Activated T-cell treated with anti-CD3 and anti-CD28 coated beads, Interleukin-2, amount 50 U/mL, for 72 hours (primary cell): ENCODE data around the gene OR1F1. TPM values are rescaled to one million over a fixed set of nuclear protein-coding genes. Genes with fewer than 3 reads are reported as not detected.
A peak's percentile ranks its signal among the peaks of the same experiment; 100 is the strongest.
"Not testable (repeated sequence)": the region's sequence is repeated elsewhere in the genome, so short reads cannot be mapped to it uniquely, and the experiment has no call there.

ENCODE experiments used
- ATAC-seq, 2 donors: fragments of 150-1000 bp; cut with Tn5 transposase; replicated peaks in 1 of 2; 2 replicates each; pipeline ENCODE4 v1.10.0; 2021; ENCODE audit warnings: moderate library complexity in 2 of 2, mild to moderate bottlenecking in 1 of 2
- DNase-seq, 2 donors: peaks; one replicate each; pipeline ENCODE4 v3.0.0; 2021 to 2022; ENCODE audit warnings: mixed read lengths in 1 of 2
- H3K27ac Mint-ChIP-seq: one replicate; pipeline ENCODE4 v1.8.0; 2022; ENCODE audit warnings: mild to moderate bottlenecking, moderate library complexity, mixed read lengths
- H3K27me3 Mint-ChIP-seq: one replicate; pipeline ENCODE4 v1.8.0; 2022; ENCODE audit warnings: low read depth, mixed read lengths
- H3K36me3 Mint-ChIP-seq, 2 donors: one replicate each; pipeline ENCODE4 v1.8.0; 2022; ENCODE audit warnings: mixed read lengths in 2 of 2, mild to moderate bottlenecking in 1 of 2; ENCODE audit not compliant: insufficient read depth in 2 of 2
- H3K4me1 Mint-ChIP-seq: one replicate; pipeline ENCODE4 v1.8.0; 2022; ENCODE audit warnings: low read depth, mixed read lengths
- H3K4me3 Mint-ChIP-seq, 2 donors: one replicate each; pipeline ENCODE4 v1.8.0; 2022; ENCODE audit warnings: mild to moderate bottlenecking in 2 of 2, mixed read lengths in 2 of 2, moderate library complexity in 2 of 2
- H3K9me3 Mint-ChIP-seq, 2 donors: one replicate each; pipeline ENCODE4 v1.8.0; 2022; ENCODE audit warnings: mixed read lengths in 2 of 2
- total RNA-seq, 2 donors: library from RNA; stranded (reverse); gene quantifications; one replicate each; pipeline ENCODE4 v1.2.3, GENCODE V29; 2022

Gene OR1F1
- under 1 TPM in 1 of 2 donors, not detected in 1; 0.35 TPM for total RNA-seq

GRCh38 chr16:3187798-3188674, at the start of gene OR1F1:
TSS of gene OR1F1 (plus strand) at chr16:3188204.
- peak; percentile 79 to 89 for DNase-seq

GRCh38 chr16:3138342-3138741, 49.7 kb upstream of the OR1F1 start:
- Mint-ChIP-seq H3K4me3 (no peak overlapping the region), H3K27me3 (no peaks in the 10 kb centered on the region), H3K36me3 (peaks cover 4% of the 10 kb centered on the region in 2 donors), H3K27ac (no peak overlapping the region), H3K9me3 (no peaks in the 10 kb centered on the region), H3K4me1 (peaks cover 17% of the 10 kb centered on the region)
- DNase-seq (no peak), ATAC-seq (no peak)

More at GRCh38 chr16:3187798-3188674, at the start of gene OR1F1:
- Mint-ChIP-seq H3K36me3 (peaks cover 9 to 10% of the 10 kb centered on the region in 2 donors), H3K27ac (peak within 1 kb of the TSS; percentile 99), H3K27me3 (peaks cover 61% of the 10 kb centered on the region), H3K9me3 (no peaks in the 10 kb centered on the region), H3K4me1 (peaks cover 70% of the 10 kb centered on the region), H3K4me3 (peak within 1 kb of the TSS; percentile 92 to 99)
- ATAC-seq, result peak; percentile 51 to 70

- peaks cover 4% of the 10 kb centered on the region in 2 donors for H3K36me3 Mint-ChIP-seq
- H3K4me1 Mint-ChIP-seq, result peaks cover 12% of the 10 kb centered on the region
- ATAC-seq, result no peak
- H3K27me3 Mint-ChIP-seq, result no peaks in the 10 kb centered on the region
- DNase-seq, result no peak
- no peaks in the 10 kb centered on the region for H3K9me3 Mint-ChIP-seq
- no peak overlapping the region for H3K4me3 Mint-ChIP-seq
- H3K27ac Mint-ChIP-seq, result no peak overlapping the region
These were observed 49.1 kb upstream of the OR1F1 start for GRCh38 chr16:3138823-3139426.

GRCh38 chr16:3139561-3139960, 48.4 kb upstream of the OR1F1 start:
- H3K4me3 Mint-ChIP-seq, H3K27ac Mint-ChIP-seq, H3K9me3 Mint-ChIP-seq, H3K27me3 Mint-ChIP-seq, H3K36me3 Mint-ChIP-seq, DNase-seq, ATAC-seq: not testable (repeated sequence)
- peaks cover 10% of the 10 kb centered on the region for H3K4me1 Mint-ChIP-seq

- peaks cover 2 to 4% of the 10 kb centered on the region in 2 donors for H3K36me3 Mint-ChIP-seq
- no peak for ATAC-seq
- H3K27ac Mint-ChIP-seq, result no peak overlapping the region
These were observed 47.2 kb upstream of the OR1F1 start for GRCh38 chr16:3140603-3141427.

GRCh38 chr16:3141781-3142311, 46.2 kb upstream of the OR1F1 start:
- H3K27me3 Mint-ChIP-seq, result no peaks in the 10 kb centered on the region
- H3K4me1 Mint-ChIP-seq, result no peaks in the 10 kb centered on the region
- H3K27ac Mint-ChIP-seq, result no peak overlapping the region
- H3K36me3 Mint-ChIP-seq, result peaks cover 2 to 4% of the 10 kb centered on the region in 2 donors
- no peaks in the 10 kb centered on the region for H3K9me3 Mint-ChIP-seq
- no peak overlapping the region for H3K4me3 Mint-ChIP-seq
- DNase-seq (no peak), ATAC-seq (no peak)

More at GRCh38 chr16:3140603-3141427, 47.2 kb upstream of the OR1F1 start:
- Mint-ChIP-seq H3K4me1 (peaks cover 6% of the 10 kb centered on the region), H3K4me3 (no peak overlapping the region), H3K9me3 (no peaks in the 10 kb centered on the region), H3K27me3 (no peaks in the 10 kb centered on the region)
- no peak for DNase-seq

- no peak overlapping the region for H3K4me3 Mint-ChIP-seq
- no peaks in the 10 kb centered on the region for H3K4me1 Mint-ChIP-seq
- no peak overlapping the region for H3K27ac Mint-ChIP-seq
- peaks cover 2 to 4% of the 10 kb centered on the region in 2 donors for H3K36me3 Mint-ChIP-seq
- H3K9me3 Mint-ChIP-seq, result no peaks in the 10 kb centered on the region
- ATAC-seq (no peak), DNase-seq (no peak)
- no peaks in the 10 kb centered on the region for H3K27me3 Mint-ChIP-seq
These were observed 45.7 kb upstream of the OR1F1 start for GRCh38 chr16:3142327-3142726.

GRCh38 chr16:3142770-3143169, 45.2 kb upstream of the OR1F1 start:
- no peaks in the 10 kb centered on the region for H3K4me1 Mint-ChIP-seq
- ATAC-seq (no peak), DNase-seq (no peak)
- peaks cover 2 to 4% of the 10 kb centered on the region in 2 donors for H3K36me3 Mint-ChIP-seq
- H3K27me3 Mint-ChIP-seq, result no peaks in the 10 kb centered on the region
- no peak overlapping the region for H3K27ac Mint-ChIP-seq
- H3K4me3 Mint-ChIP-seq, result no peak overlapping the region
- H3K9me3 Mint-ChIP-seq, result no peaks in the 10 kb centered on the region

GRCh38 chr16:3143189-3143588, 44.8 kb upstream of the OR1F1 start:
- H3K36me3 Mint-ChIP-seq, result peaks cover 2 to 4% of the 10 kb centered on the region in 2 donors
- no peaks in the 10 kb centered on the region for H3K27me3 Mint-ChIP-seq
- H3K27ac Mint-ChIP-seq, result no peak overlapping the region
- H3K4me1 Mint-ChIP-seq, result no peaks in the 10 kb centered on the region
- DNase-seq (no peak), ATAC-seq (no peak)
- no peak overlapping the region for H3K4me3 Mint-ChIP-seq
- H3K9me3 Mint-ChIP-seq, result no peaks in the 10 kb centered on the region

- H3K36me3 Mint-ChIP-seq, result peaks cover 2 to 4% of the 10 kb centered on the region in 2 donors
- H3K27ac Mint-ChIP-seq, result no peak overlapping the region
- H3K27me3 Mint-ChIP-seq, result no peaks in the 10 kb centered on the region
- H3K9me3 Mint-ChIP-seq, result no peaks in the 10 kb centered on the region
- no peaks in the 10 kb centered on the region for H3K4me1 Mint-ChIP-seq
- ATAC-seq (no peak), DNase-seq (no peak)
- no peak overlapping the region for H3K4me3 Mint-ChIP-seq
These were observed 44.2 kb upstream of the OR1F1 start for GRCh38 chr16:3143598-3144320.

- H3K36me3 Mint-ChIP-seq, result peaks cover 2 to 4% of the 10 kb centered on the region in 2 donors
- H3K27me3 Mint-ChIP-seq, result no peaks in the 10 kb centered on the region
- H3K9me3 Mint-ChIP-seq, result no peaks in the 10 kb centered on the region
- no peak overlapping the region for H3K4me3 Mint-ChIP-seq
- no peak for ATAC-seq
- peaks cover 5% of the 10 kb centered on the region for H3K4me1 Mint-ChIP-seq
- no peak overlapping the region for H3K27ac Mint-ChIP-seq
- DNase-seq, result no peak
These were observed 43.6 kb upstream of the OR1F1 start for GRCh38 chr16:3144321-3144983.

GRCh38 chr16:3145151-3145550, 42.9 kb upstream of the OR1F1 start:
- ATAC-seq, result no peak

More at GRCh38 chr16:3145151-3145550, 42.9 kb upstream of the OR1F1 start:
- Mint-ChIP-seq H3K27ac (no peak overlapping the region), H3K9me3 (no peaks in the 10 kb centered on the region), H3K36me3 (peaks cover 2 to 4% of the 10 kb centered on the region in 2 donors), H3K4me1 (peaks cover 5% of the 10 kb centered on the region), H3K27me3 (no peaks in the 10 kb centered on the region), H3K4me3 (no peak overlapping the region)
- no peak for DNase-seq
